ENCODE data around the gene ZNF580. TPM values are rescaled to one million over a fixed set of nuclear protein-coding genes. Genes with fewer than 3 reads are reported as not detected.
A peak's percentile ranks its signal among the peaks of the same experiment; 100 is the strongest.

Gene ZNF580
- total RNA-seq, 1 donor from 2014 or later = 30.7 TPM

DNA sequence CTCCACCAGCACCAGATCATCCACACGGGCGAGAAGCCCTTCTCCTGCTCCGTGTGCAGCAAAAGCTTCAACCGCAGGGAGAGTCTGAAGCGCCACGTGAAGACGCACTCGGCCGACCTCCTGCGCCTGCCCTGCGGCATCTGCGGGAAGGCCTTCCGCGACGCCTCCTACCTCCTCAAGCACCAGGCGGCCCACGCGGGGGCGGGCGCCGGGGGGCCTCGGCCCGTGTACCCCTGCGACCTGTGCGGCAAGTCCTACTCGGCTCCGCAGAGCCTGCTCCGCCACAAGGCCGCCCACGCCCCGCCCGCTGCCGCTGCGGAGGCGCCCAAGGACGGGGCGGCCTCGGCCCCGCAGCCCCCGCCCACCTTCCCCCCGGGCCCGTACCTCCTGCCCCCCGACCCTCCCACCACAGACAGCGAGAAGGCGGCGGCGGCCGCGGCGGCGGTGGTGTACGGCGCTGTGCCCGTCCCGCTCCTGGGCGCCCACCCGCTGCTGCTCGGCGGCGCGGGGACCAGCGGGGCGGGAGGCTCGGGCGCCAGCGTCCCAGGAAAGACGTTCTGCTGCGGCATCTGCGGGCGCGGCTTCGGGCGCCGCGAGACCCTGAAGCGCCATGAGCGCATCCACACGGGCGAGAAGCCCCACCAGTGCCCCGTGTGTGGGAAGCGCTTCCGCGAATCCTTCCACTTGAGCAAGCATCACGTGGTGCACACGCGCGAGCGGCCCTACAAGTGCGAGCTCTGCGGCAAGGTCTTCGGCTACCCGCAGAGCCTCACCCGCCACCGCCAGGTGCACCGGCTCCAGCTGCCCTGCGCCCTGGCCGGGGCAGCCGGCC is 25.9 kb upstream of the ZNF580 start:
- Histone ChIP-seq H3K27ac (no peak overlapping the region), H3K36me3 (peaks cover 29% of the 10 kb centered on the region), H3K4me1 (peaks cover 21% of the 10 kb centered on the region), H3K9me3 (no peaks in the 10 kb centered on the region), H3K27me3 (no peaks in the 10 kb centered on the region), H3K4me3 (no peak overlapping the region)
- DNase-seq (no peak), ATAC-seq (no peak)
- intact Hi-C loops (cut with DNase I) = no loop called here
- no peak for TF ChIP-seq CTCF (IDR thresholded peaks at IDR 0.05)

- no peaks in the 10 kb centered on the region for H3K9me3 ChIP-seq
- no peak overlapping the region for H3K4me3 ChIP-seq
- H3K27me3 ChIP-seq = no peaks in the 10 kb centered on the region
- no peak overlapping the region for H3K27ac ChIP-seq
- H3K36me3 ChIP-seq = peaks cover 26% of the 10 kb centered on the region
- TF ChIP-seq CTCF (IDR thresholded peaks at IDR 0.05) = no peak
- peaks cover 30% of the 10 kb centered on the region for H3K4me1 ChIP-seq
- intact Hi-C loops (cut with DNase I) = no loop called here
- no peak for ATAC-seq
- DNase-seq = no peak
Measured at GRCh38 chr19:55615543-55616394, 25.0 kb upstream of the ZNF580 start.

DNA sequence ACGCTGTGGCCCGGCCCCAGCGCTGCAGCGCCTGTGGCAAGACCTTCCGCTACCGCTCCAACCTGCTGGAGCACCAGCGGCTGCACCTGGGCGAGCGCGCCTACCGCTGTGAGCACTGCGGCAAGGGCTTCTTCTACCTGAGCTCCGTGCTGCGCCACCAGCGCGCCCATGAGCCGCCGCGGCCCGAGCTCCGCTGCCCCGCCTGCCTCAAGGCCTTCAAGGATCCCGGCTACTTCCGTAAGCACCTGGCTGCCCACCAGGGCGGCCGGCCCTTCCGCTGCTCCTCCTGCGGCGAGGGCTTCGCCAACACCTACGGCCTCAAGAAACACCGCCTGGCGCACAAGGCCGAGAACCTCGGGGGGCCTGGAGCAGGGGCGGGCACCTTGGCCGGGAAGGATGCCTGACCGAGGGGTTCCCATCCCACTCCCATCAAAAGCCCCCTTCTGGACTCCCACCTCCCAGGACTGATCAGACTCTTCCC is 24.4 kb upstream of the ZNF580 start:
- Histone ChIP-seq H3K9me3 (no peaks in the 10 kb centered on the region), H3K27ac (no peak overlapping the region), H3K4me1 (peaks cover 30% of the 10 kb centered on the region), H3K4me3 (no peak overlapping the region), H3K36me3 (peaks cover 26% of the 10 kb centered on the region), H3K27me3 (no peaks in the 10 kb centered on the region)
- intact Hi-C loops (cut with DNase I) = no loop called here
- no peak for TF ChIP-seq CTCF (IDR thresholded peaks at IDR 0.05)
- DNase-seq = no peak
- no peak for ATAC-seq

DNA sequence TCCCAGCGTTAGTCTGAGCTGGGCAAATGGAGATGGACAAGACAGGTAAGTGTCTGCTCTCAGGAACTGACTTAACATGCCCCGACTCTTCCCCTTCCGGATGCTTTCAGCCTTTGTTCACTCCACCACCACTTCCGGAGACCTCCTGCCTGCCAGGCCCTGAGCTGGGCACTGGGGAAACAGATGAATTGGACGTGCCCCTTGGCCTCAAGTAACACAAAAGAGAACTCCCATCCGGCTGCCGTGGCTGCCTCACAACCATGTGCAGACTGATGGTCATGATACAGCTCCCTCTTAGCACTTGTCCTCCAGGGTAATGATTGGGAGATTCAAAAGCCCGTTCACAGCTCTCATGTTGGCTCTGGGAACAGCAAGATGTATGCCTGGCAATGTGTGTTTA is 23.4 kb upstream of the ZNF580 start:
- H3K27me3 ChIP-seq = no peaks in the 10 kb centered on the region
- H3K36me3 ChIP-seq = peaks cover 26% of the 10 kb centered on the region
- no peak overlapping the region for H3K4me3 ChIP-seq
- peaks cover 21% of the 10 kb centered on the region for H3K4me1 ChIP-seq
- H3K27ac ChIP-seq = no peak overlapping the region
- no peak for TF ChIP-seq CTCF (IDR thresholded peaks at IDR 0.05)
- ATAC-seq (no peak), DNase-seq (no peak)
- intact Hi-C loops (cut with DNase I) = no loop called here
- no peaks in the 10 kb centered on the region for H3K9me3 ChIP-seq

GRCh38 chr19:55618426-55618825 is 22.4 kb upstream of the ZNF580 start:
- Histone ChIP-seq H3K9me3 (no peaks in the 10 kb centered on the region), H3K4me3 (no peak overlapping the region), H3K4me1 (peaks cover 21% of the 10 kb centered on the region), H3K27ac (peak overlapping the region; percentile 49), H3K27me3 (no peaks in the 10 kb centered on the region), H3K36me3 (peaks cover 26% of the 10 kb centered on the region)
- intact Hi-C loops (cut with DNase I) = no loop called here
- no peak for TF ChIP-seq CTCF (IDR thresholded peaks at IDR 0.05)
- ATAC-seq = no peak
- DNase-seq = no peak

Data from upper lobe of right lung (tissue), 1 donor.